Measurements from ENCODE around the gene CACNA2D2.

Gene CACNA2D2

DNA sequence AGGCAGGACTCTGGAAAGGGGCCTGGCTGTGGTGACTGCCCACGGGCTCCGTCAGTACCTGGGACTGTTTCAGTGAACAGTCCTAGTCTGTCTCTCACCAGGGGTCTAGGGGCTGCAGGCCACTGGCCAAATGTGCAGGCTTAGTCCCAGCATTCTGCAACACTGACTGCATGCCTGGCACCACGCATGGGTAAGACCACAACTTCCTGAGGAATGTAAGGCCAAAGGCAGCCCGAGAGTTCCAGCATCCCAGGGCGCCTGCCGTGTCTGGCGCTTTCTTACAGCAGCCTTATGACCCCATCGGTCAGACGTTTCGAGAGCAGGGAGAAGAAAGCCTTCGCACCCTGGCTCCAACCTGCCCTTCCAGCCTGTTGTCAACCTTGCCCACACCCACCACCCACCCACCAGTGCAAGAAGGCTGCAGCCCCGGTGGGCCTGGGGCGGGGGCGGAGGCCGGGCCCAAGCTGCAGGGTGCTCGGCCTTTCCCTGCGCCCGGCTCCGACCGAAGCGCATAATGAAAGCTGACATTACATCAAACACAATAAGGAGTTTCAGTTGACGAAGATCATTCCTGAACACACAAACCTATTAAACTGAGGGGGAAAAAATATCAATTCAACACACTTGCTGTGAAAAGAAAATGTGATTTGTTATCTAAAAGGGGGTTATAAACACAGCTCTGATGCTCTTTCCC is 114.6 kb downstream of the CACNA2D2 start:
- Histone ChIP-seq H3K27ac (ENCODE audit: low read depth, low read length) (no peak overlapping the region), H3K9me3 (ENCODE audit: control insufficient read depth in 1 of 2, low read length in 2 of 2) (no peaks in the 10 kb centered on the region), H3K27me3 (ENCODE audit: control insufficient read depth in 1 of 2, insufficient read depth in 2 of 2, low read length in 2 of 2) (no peaks in the 10 kb centered on the region), H3K36me3 (ENCODE audit: control insufficient read depth in 1 of 2, insufficient read depth in 2 of 2, low read length in 2 of 2) (no peaks in the 10 kb centered on the region), H3K4me1 (ENCODE audit: control insufficient read depth in 1 of 2, insufficient read depth in 2 of 2, low read length in 2 of 2) (peaks cover 17 to 21% of the 10 kb centered on the region in 2 donors), H3K4me3 (ENCODE audit: low read depth in 1 of 2, low read length in 2 of 2) (no peak overlapping the region), H3K9ac (ENCODE audit: low read depth in 1 of 2, low read length in 2 of 2) (no peak overlapping the region)

DNA sequence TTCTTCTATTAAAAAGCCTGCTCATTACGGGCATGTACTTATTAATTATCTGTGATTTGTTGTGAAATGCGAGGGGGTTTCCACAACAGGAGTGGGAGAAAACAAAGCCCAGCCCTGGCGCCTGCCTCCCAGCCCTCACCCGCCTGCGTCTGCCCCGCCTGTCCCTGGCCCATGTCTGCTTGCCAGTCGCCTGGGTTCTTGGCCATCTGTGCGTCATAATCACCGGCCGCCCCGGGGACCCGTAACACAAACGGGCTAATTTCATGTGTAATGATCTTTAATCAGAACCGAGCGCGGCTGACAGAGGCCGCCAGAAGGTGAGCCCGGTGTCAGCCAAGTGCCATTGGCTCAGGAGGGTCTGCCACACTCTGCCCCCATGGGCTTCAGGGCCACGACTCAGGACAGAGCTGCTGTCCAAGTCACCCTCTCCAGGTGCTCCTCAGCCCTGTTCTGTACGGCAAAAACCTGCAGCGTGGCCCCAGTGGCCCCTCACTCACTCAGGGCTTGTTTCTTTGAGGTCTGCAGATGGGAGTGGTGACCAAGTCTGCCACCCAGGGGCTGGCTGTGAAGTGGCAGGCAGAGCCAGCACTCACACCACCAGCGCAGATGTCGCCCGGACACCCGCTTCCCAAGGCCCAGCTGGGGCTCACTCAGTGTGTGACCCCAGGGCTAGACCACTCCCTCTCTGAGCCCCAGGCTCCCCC is 115.3 kb downstream of the CACNA2D2 start:
- Histone ChIP-seq H3K27me3 (ENCODE audit: control insufficient read depth in 1 of 2, insufficient read depth in 2 of 2, low read length in 2 of 2) (no peaks in the 10 kb centered on the region), H3K9ac (ENCODE audit: low read depth in 1 of 2, low read length in 2 of 2) (no peak overlapping the region), H3K4me1 (ENCODE audit: control insufficient read depth in 1 of 2, insufficient read depth in 2 of 2, low read length in 2 of 2) (peaks cover 17 to 21% of the 10 kb centered on the region in 2 donors), H3K36me3 (ENCODE audit: control insufficient read depth in 1 of 2, insufficient read depth in 2 of 2, low read length in 2 of 2) (no peaks in the 10 kb centered on the region), H3K9me3 (ENCODE audit: control insufficient read depth in 1 of 2, low read length in 2 of 2) (no peaks in the 10 kb centered on the region), H3K27ac (ENCODE audit: low read depth, low read length) (no peak overlapping the region), H3K4me3 (ENCODE audit: low read depth in 1 of 2, low read length in 2 of 2) (no peak overlapping the region)

DNA sequence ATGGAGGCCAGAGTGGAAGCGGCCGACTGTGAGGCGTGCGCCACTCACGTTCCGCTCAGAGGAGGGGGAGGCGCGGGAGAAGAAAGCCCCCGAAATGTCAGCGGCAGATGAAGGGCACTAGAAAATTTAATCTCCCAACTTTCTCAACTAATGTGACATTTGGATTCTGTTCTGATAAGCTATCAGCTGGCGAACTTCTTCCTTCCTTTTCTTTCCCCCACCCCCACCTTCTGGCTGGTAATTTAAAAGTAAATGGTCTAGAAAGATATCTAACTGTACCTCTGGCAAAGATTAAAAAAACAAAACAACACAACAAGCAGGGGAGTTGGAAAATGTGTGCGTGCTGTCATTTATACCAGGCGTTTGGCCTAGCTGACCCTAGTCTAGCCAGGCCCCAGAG is 117.7 kb downstream of the CACNA2D2 start:
- Histone ChIP-seq H3K4me3 (ENCODE audit: low read depth in 1 of 2, low read length in 2 of 2) (no peak overlapping the region), H3K9me3 (ENCODE audit: control insufficient read depth in 1 of 2, low read length in 2 of 2) (no peaks in the 10 kb centered on the region), H3K36me3 (ENCODE audit: control insufficient read depth in 1 of 2, insufficient read depth in 2 of 2, low read length in 2 of 2) (no peaks in the 10 kb centered on the region), H3K27me3 (ENCODE audit: control insufficient read depth in 1 of 2, insufficient read depth in 2 of 2, low read length in 2 of 2) (no peaks in the 10 kb centered on the region), H3K4me1 (ENCODE audit: control insufficient read depth in 1 of 2, insufficient read depth in 2 of 2, low read length in 2 of 2) (peaks cover 6 to 8% of the 10 kb centered on the region in 2 donors), H3K9ac (ENCODE audit: low read depth in 1 of 2, low read length in 2 of 2) (no peak overlapping the region), H3K27ac (ENCODE audit: low read depth, low read length) (no peak overlapping the region)

DNA sequence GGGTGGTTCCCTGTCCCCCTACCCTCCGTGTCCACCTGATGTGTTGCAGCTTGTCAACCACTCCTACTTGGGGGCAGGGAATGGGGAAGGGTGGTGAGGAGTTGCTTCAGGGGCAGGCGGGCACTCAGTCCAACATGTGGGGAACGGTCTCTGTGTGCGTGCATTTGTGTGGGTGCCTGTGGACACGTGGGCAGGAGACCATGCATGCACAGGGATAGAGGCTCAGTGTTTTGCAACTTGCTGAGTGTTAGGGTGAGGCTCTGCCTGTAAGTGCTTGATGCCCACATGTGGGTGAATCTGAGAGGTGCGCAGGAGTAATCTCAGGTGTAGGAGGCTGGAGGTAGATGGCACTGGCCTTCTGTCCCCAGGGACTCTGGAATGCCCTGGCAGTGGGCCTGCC is 119.7 kb downstream of the CACNA2D2 start:
- Histone ChIP-seq H3K9me3 (ENCODE audit: control insufficient read depth in 1 of 2, low read length in 2 of 2) (no peaks in the 10 kb centered on the region), H3K27ac (ENCODE audit: low read depth, low read length) (no peak overlapping the region), H3K4me3 (ENCODE audit: low read depth in 1 of 2, low read length in 2 of 2) (no peak overlapping the region), H3K9ac (ENCODE audit: low read depth in 1 of 2, low read length in 2 of 2) (no peak overlapping the region), H3K4me1 (ENCODE audit: control insufficient read depth in 1 of 2, insufficient read depth in 2 of 2, low read length in 2 of 2) (no peaks in the 10 kb centered on the region), H3K36me3 (ENCODE audit: control insufficient read depth in 1 of 2, insufficient read depth in 2 of 2, low read length in 2 of 2) (no peaks in the 10 kb centered on the region), H3K27me3 (ENCODE audit: control insufficient read depth in 1 of 2, insufficient read depth in 2 of 2, low read length in 2 of 2) (no peaks in the 10 kb centered on the region)

DNA sequence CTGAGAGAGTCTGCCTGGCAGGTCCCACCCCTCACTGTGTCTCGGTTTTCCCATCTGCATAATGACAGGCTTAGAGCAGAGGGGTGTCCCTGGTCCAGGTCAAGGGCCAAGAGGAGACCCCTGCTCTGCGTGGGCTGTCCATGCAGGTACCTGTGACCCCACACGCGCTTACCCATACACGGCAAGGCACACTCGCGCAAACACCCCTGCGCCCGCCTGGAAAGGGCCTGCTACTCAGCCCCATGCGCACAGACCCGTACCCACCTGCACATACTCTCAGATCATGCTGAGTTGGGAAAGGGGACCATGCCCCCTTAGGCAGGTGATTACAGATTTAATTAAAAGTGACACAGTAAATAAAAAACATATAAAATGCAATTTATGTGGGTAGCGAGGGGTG is 120.7 kb downstream of the CACNA2D2 start:
- Histone ChIP-seq H3K9ac (ENCODE audit: low read depth in 1 of 2, low read length in 2 of 2) (no peak overlapping the region), H3K4me3 (ENCODE audit: low read depth in 1 of 2, low read length in 2 of 2) (no peak overlapping the region), H3K9me3 (ENCODE audit: control insufficient read depth in 1 of 2, low read length in 2 of 2) (no peaks in the 10 kb centered on the region), H3K36me3 (ENCODE audit: control insufficient read depth in 1 of 2, insufficient read depth in 2 of 2, low read length in 2 of 2) (no peaks in the 10 kb centered on the region), H3K27me3 (ENCODE audit: control insufficient read depth in 1 of 2, insufficient read depth in 2 of 2, low read length in 2 of 2) (no peaks in the 10 kb centered on the region), H3K4me1 (ENCODE audit: control insufficient read depth in 1 of 2, insufficient read depth in 2 of 2, low read length in 2 of 2) (no peaks in the 10 kb centered on the region), H3K27ac (ENCODE audit: low read depth, low read length) (no peak overlapping the region)

DNA sequence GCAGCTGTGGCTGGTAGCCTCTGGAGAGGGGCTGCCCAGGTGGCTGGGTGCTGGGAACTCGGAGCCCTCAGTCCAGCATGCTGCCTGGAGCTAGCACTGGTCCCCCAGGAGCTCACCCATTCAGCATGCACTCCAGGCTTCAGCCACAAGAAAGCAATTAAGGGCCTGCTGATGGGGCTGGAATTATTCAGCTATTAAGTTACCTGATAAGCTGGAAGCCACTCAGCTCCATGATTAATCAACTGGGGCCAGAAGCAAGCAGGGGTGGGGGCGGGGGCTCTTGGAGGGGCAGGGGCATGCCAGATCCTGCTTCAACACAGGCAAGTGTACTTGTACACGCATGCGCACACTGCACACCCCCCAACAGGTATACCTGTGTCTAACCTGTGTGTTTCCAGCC is 122.1 kb downstream of the CACNA2D2 start:
- no peaks in the 10 kb centered on the region for H3K9me3 ChIP-seq (ENCODE audit: control insufficient read depth in 1 of 2, low read length in 2 of 2)
- no peak overlapping the region for H3K4me3 ChIP-seq (ENCODE audit: low read depth in 1 of 2, low read length in 2 of 2)
- no peaks in the 10 kb centered on the region for H3K4me1 ChIP-seq (ENCODE audit: control insufficient read depth in 1 of 2, insufficient read depth in 2 of 2, low read length in 2 of 2)
- H3K36me3 ChIP-seq (ENCODE audit: control insufficient read depth in 1 of 2, insufficient read depth in 2 of 2, low read length in 2 of 2) = no peaks in the 10 kb centered on the region
- no peaks in the 10 kb centered on the region for H3K27me3 ChIP-seq (ENCODE audit: control insufficient read depth in 1 of 2, insufficient read depth in 2 of 2, low read length in 2 of 2)
- no peak overlapping the region for H3K9ac ChIP-seq (ENCODE audit: low read depth in 1 of 2, low read length in 2 of 2)
- H3K27ac ChIP-seq (ENCODE audit: low read depth, low read length) = no peak overlapping the region

DNA sequence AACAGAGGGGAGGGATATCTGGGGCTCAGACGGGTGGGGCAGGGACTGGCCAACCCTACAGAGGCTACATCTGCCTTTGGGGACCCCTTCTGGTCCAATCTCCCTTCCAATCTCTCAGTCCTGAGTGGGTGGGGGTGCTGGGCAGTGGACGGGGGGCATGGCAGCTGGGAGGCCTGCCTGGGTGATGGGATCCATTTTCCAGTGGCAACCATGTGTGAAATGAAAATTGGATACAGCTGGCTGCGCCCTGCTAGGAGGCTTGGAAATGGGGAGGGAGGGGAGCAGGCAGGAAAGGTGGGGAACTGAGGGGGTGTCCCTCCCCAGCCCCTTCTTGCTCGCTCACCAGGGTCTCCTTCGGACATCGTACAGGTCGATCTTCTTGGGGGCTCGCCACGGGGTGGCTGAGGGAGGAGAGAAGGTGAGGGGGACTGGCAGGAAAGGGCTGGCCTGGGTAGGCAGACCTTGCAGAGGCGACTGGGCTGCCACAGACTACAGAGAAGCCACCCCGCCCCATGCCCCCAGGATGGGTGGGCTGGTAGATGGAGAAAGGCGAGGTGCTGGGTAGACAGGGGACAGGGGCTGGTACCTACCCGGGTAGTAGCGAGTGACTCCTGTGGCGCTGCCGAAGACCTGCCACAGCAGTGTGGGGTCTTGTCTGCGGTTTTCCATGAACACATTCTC is 122.9 kb downstream of the CACNA2D2 start:
- no peak overlapping the region for H3K27ac ChIP-seq (ENCODE audit: low read depth, low read length)

DNA sequence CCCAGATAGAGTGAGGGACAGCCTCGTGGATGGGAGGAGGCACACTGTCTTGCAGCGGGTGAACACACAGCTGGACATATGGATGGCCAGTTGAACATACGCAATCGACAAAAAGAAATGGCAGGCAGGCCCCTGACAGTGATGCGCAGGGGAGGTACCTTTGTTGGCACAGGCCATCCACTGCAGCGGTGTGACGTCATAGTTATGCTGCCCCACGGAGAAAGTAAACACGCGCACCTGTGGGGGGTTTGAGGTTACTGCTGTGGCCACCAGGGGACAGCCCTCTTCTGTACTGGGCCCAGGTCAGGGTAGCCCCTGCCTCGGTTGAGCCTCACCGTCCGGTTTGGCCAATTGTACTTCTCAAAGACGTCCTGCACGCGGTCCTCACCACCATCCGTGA is 124.7 kb downstream of the CACNA2D2 start:
- H3K27ac ChIP-seq (ENCODE audit: low read depth, low read length) = no peak overlapping the region
- H3K4me1 ChIP-seq (ENCODE audit: control insufficient read depth in 1 of 2, insufficient read depth in 2 of 2, low read length in 2 of 2) = no peaks in the 10 kb centered on the region
- H3K27me3 ChIP-seq (ENCODE audit: control insufficient read depth in 1 of 2, insufficient read depth in 2 of 2, low read length in 2 of 2) = no peaks in the 10 kb centered on the region
- no peaks in the 10 kb centered on the region for H3K36me3 ChIP-seq (ENCODE audit: control insufficient read depth in 1 of 2, insufficient read depth in 2 of 2, low read length in 2 of 2)
- no peak overlapping the region for H3K9ac ChIP-seq (ENCODE audit: low read depth in 1 of 2, low read length in 2 of 2)
- no peaks in the 10 kb centered on the region for H3K9me3 ChIP-seq (ENCODE audit: control insufficient read depth in 1 of 2, low read length in 2 of 2)
- H3K4me3 ChIP-seq (ENCODE audit: low read depth in 1 of 2, low read length in 2 of 2) = no peak overlapping the region

More for the DNA sequence above, 122.9 kb downstream of the CACNA2D2 start:
- no peaks in the 10 kb centered on the region for H3K4me1 ChIP-seq (ENCODE audit: control insufficient read depth in 1 of 2, insufficient read depth in 2 of 2, low read length in 2 of 2)
- no peaks in the 10 kb centered on the region for H3K9me3 ChIP-seq (ENCODE audit: control insufficient read depth in 1 of 2, low read length in 2 of 2)
- no peak overlapping the region for H3K9ac ChIP-seq (ENCODE audit: low read depth in 1 of 2, low read length in 2 of 2)
- no peaks in the 10 kb centered on the region for H3K36me3 ChIP-seq (ENCODE audit: control insufficient read depth in 1 of 2, insufficient read depth in 2 of 2, low read length in 2 of 2)
- no peak overlapping the region for H3K4me3 ChIP-seq (ENCODE audit: low read depth in 1 of 2, low read length in 2 of 2)
- no peaks in the 10 kb centered on the region for H3K27me3 ChIP-seq (ENCODE audit: control insufficient read depth in 1 of 2, insufficient read depth in 2 of 2, low read length in 2 of 2)

DNA sequence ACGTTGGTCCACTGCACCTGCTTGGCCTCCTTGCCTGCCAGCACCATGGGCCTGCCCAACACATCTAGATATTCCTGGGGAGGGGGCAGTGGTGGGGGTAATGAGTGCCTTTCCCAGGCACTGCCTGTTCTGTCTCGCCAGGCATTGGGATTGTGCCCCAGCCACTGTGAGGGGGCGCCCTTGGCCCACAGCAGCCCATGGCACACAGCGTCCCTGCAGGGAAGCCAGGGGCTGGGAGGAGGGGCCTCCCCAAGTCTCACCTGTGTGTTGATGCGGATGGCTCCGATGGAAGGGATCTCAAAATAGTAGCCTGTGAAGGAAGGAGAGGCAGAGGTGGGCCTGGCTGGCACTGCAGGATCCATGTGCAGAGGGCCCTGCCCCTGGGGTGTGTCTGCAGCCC is 125.4 kb downstream of the CACNA2D2 start:
- Histone ChIP-seq H3K9me3 (ENCODE audit: control insufficient read depth in 1 of 2, low read length in 2 of 2) (no peaks in the 10 kb centered on the region), H3K4me3 (ENCODE audit: low read depth in 1 of 2, low read length in 2 of 2) (no peak overlapping the region), H3K36me3 (ENCODE audit: control insufficient read depth in 1 of 2, insufficient read depth in 2 of 2, low read length in 2 of 2) (no peaks in the 10 kb centered on the region), H3K4me1 (ENCODE audit: control insufficient read depth in 1 of 2, insufficient read depth in 2 of 2, low read length in 2 of 2) (no peaks in the 10 kb centered on the region), H3K9ac (ENCODE audit: low read depth in 1 of 2, low read length in 2 of 2) (no peak overlapping the region), H3K27ac (ENCODE audit: low read depth, low read length) (no peak overlapping the region), H3K27me3 (ENCODE audit: control insufficient read depth in 1 of 2, insufficient read depth in 2 of 2, low read length in 2 of 2) (no peaks in the 10 kb centered on the region)

DNA sequence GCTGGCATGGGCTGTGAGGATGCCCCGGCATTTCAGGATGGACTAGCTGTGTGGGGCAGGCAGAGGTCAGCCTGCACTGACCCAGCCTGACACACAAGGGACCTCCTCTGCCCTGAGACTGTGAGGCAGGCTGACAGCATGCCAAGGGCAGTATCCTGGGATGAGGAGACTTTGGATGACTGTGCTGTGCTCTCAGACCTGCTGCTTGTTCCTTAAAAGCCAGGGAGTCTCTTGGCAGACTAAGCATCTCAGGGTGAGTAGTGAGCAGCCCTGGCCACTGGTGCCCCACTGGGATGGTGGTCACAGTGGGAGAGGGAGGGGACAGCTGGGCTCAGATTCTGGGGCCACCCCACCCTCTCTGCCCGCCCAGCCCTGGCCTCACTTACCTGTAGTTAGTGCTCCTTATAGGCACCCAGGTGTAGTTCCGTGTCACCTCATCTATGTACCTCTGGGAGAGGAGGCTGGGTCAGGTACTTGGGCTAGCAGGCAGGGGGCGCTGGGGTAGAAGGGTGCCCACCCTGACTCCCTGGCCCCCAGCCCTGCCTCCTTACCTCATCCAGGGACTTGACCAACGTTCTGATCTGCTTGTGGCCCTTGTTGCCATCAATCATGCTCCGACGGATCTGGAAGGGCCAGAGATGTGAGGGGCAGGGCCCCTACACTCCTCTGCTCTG is 128.0 kb downstream of the CACNA2D2 start:
- H3K36me3 ChIP-seq (ENCODE audit: control insufficient read depth in 1 of 2, insufficient read depth in 2 of 2, low read length in 2 of 2) = no peaks in the 10 kb centered on the region
- no peaks in the 10 kb centered on the region for H3K27me3 ChIP-seq (ENCODE audit: control insufficient read depth in 1 of 2, insufficient read depth in 2 of 2, low read length in 2 of 2)
- no peak overlapping the region for H3K4me3 ChIP-seq (ENCODE audit: low read depth in 1 of 2, low read length in 2 of 2)
- no peak overlapping the region for H3K27ac ChIP-seq (ENCODE audit: low read depth, low read length)
- no peak overlapping the region for H3K9ac ChIP-seq (ENCODE audit: low read depth in 1 of 2, low read length in 2 of 2)
- H3K4me1 ChIP-seq (ENCODE audit: control insufficient read depth in 1 of 2, insufficient read depth in 2 of 2, low read length in 2 of 2) = peaks cover 4 to 8% of the 10 kb centered on the region in 2 donors
- H3K9me3 ChIP-seq (ENCODE audit: control insufficient read depth in 1 of 2, low read length in 2 of 2) = no peaks in the 10 kb centered on the region

Measured in duodenal mucosa (tissue), 2 donors.